Epithelial cell of esophagus (primary cell): ENCODE measurements around the gene C2CD4D.

Source experiments
- DNase-seq: peaks from one replicate; pipeline ENCODE4 v3.0.0; 2010; ENCODE audit warnings: low read depth
- H3K4me3 ChIP-seq: 2 replicates; pipeline ENCODE4 v1.5.1; 2011; ENCODE audit warnings: mild to moderate bottlenecking, low read length, control low read depth
- CTCF ChIP-seq: IDR thresholded peaks from 2 replicates; pipeline ENCODE4 v1.5.1; 2011; ENCODE audit warnings: low read depth, mild to moderate bottlenecking, low read length, control low read depth, inconsistent platforms; ENCODE audit not compliant: insufficient read depth; ENCODE audit errors: missing control alignments

The C2CD4D gene

GRCh38 chr1:151820940-151821339 is 18.7 kb downstream of the C2CD4D start:
- TF ChIP-seq CTCF = no peak
- no peak overlapping the region for H3K4me3 ChIP-seq
- DNase-seq = no peak

GRCh38 chr1:151819976-151820623 is 19.5 kb downstream of the C2CD4D start:
- TF ChIP-seq CTCF = no peak
- DNase-seq = peak; percentile 73
- no peak overlapping the region for H3K4me3 ChIP-seq

- no peak overlapping the region for H3K4me3 ChIP-seq
- no peak for TF ChIP-seq CTCF
- DNase-seq = no peak
Observed at GRCh38 chr1:151819227-151819835, 20.3 kb downstream of the C2CD4D start.

- no peak for DNase-seq
- H3K4me3 ChIP-seq = no peak overlapping the region
Observed at GRCh38 chr1:151817353-151817730, 22.3 kb downstream of the C2CD4D start.

GRCh38 chr1:151816548-151817352 is 22.9 kb downstream of the C2CD4D start:
- no peak for TF ChIP-seq CTCF
- DNase-seq = peak; percentile 44
- H3K4me3 ChIP-seq = no peak overlapping the region

More at GRCh38 chr1:151817353-151817730, 22.3 kb downstream of the C2CD4D start:
- no peak for TF ChIP-seq CTCF

GRCh38 chr1:151815716-151816327 is 23.8 kb downstream of the C2CD4D start:
- TF ChIP-seq CTCF = no peak
- no peak overlapping the region for H3K4me3 ChIP-seq
- DNase-seq = no peak
